KOPT-K1 (cell line): Measurements from ENCODE around the gene GNLY.

Source experiments
- H3K27ac ChIP-seq: fragments of 200-600 bp; sonication (generic); 2 replicates; pipeline ENCODE4 v1.5.1; 2016; ENCODE audit warnings: antibody characterized with exemption, mild to moderate bottlenecking, low read depth, low read length; ENCODE audit not compliant: poor library complexity, severe bottlenecking
- H3K36me3 ChIP-seq: fragments of 200-600 bp; sonication (generic); 2 replicates; pipeline ENCODE4 v1.5.1; 2017; ENCODE audit warnings: antibody characterized with exemption, mild to moderate bottlenecking, low read length, moderate library complexity; ENCODE audit not compliant: insufficient read depth
- H3K9me3 ChIP-seq: fragments of 200-600 bp; sonication (generic); 2 replicates; pipeline ENCODE4 v1.5.1; 2017; ENCODE audit warnings: antibody characterized with exemption, low read length, mild to moderate bottlenecking; ENCODE audit not compliant: insufficient read depth, poor library complexity, severe bottlenecking

Gene GNLY

GRCh38 chr2:85695121-85695520 lies 963 bp downstream of the GNLY start:
- Histone ChIP-seq H3K9me3 (no peaks in the 10 kb centered on the region), H3K27ac (no peak overlapping the region), H3K36me3 (no peaks in the 10 kb centered on the region)

- Histone ChIP-seq H3K27ac (no peak overlapping the region), H3K9me3 (no peaks in the 10 kb centered on the region), H3K36me3 (no peaks in the 10 kb centered on the region)
Measured at GRCh38 chr2:85695691-85696668, 1.8 kb downstream of the GNLY start.

- Histone ChIP-seq H3K27ac (peak overlapping the region; percentile 68), H3K9me3 (no peaks in the 10 kb centered on the region), H3K36me3 (no peaks in the 10 kb centered on the region)
Measured at GRCh38 chr2:85697096-85697495, 2.9 kb downstream of the GNLY start.

GRCh38 chr2:85697716-85698115 lies 3.6 kb downstream of the GNLY start:
- Histone ChIP-seq H3K9me3 (no peaks in the 10 kb centered on the region), H3K36me3 (no peaks in the 10 kb centered on the region), H3K27ac (peak overlapping the region; percentile 68)

- no peaks in the 10 kb centered on the region for H3K9me3 ChIP-seq
- H3K36me3 ChIP-seq, result no peaks in the 10 kb centered on the region
- peak overlapping the region; percentile 68 for H3K27ac ChIP-seq
Measured at GRCh38 chr2:85698184-85698879, 4.2 kb downstream of the GNLY start.

- no peaks in the 10 kb centered on the region for H3K36me3 ChIP-seq
- H3K9me3 ChIP-seq, result no peaks in the 10 kb centered on the region
- peak overlapping the region; percentile 68 for H3K27ac ChIP-seq
Measured at GRCh38 chr2:85698880-85699254, 4.7 kb downstream of the GNLY start.

GRCh38 chr2:85699325-85699724 lies 5.2 kb downstream of the GNLY start:
- H3K27ac ChIP-seq, result no peak overlapping the region
- H3K9me3 ChIP-seq, result no peaks in the 10 kb centered on the region
- H3K36me3 ChIP-seq, result no peaks in the 10 kb centered on the region

GRCh38 chr2:85702172-85702571 lies 8.0 kb downstream of the GNLY start:
- Histone ChIP-seq H3K36me3 (no peaks in the 10 kb centered on the region), H3K27ac (no peak overlapping the region), H3K9me3 (no peaks in the 10 kb centered on the region)

- H3K27ac ChIP-seq, result no peak overlapping the region
- no peaks in the 10 kb centered on the region for H3K36me3 ChIP-seq
- no peaks in the 10 kb centered on the region for H3K9me3 ChIP-seq
Measured at GRCh38 chr2:85702800-85703199, 8.6 kb downstream of the GNLY start.

- H3K36me3 ChIP-seq, result no peaks in the 10 kb centered on the region
- H3K9me3 ChIP-seq, result no peaks in the 10 kb centered on the region
- no peak overlapping the region for H3K27ac ChIP-seq
Measured at GRCh38 chr2:85703329-85703728, 9.2 kb downstream of the GNLY start.

- Histone ChIP-seq H3K9me3 (no peaks in the 10 kb centered on the region), H3K27ac (no peak overlapping the region), H3K36me3 (no peaks in the 10 kb centered on the region)
Measured at GRCh38 chr2:85704038-85704437, 9.9 kb downstream of the GNLY start.

- Histone ChIP-seq H3K9me3 (no peaks in the 10 kb centered on the region), H3K36me3 (no peaks in the 10 kb centered on the region), H3K27ac (peak overlapping the region; percentile 44)
Measured at GRCh38 chr2:85704800-85705679, 10.9 kb downstream of the GNLY start.

- Histone ChIP-seq H3K9me3 (no peaks in the 10 kb centered on the region), H3K36me3 (no peaks in the 10 kb centered on the region), H3K27ac (peak overlapping the region; percentile 44)
Measured at GRCh38 chr2:85705680-85706039, 11.5 kb downstream of the GNLY start.

GRCh38 chr2:85706063-85706462 lies 11.9 kb downstream of the GNLY start:
- peak overlapping the region; percentile 44 for H3K27ac ChIP-seq

More at GRCh38 chr2:85706063-85706462, 11.9 kb downstream of the GNLY start:
- Histone ChIP-seq H3K9me3 (no peaks in the 10 kb centered on the region), H3K36me3 (no peaks in the 10 kb centered on the region)
